Left kidney (tissue), 1 donor: ENCODE measurements around the gene DNAJB8. TPM values are rescaled to one million over a fixed set of nuclear protein-coding genes. Genes with fewer than 3 reads are reported as not detected.

Source experiments
- polyA plus RNA-seq: library from polyadenylated mRNA; unstranded; fragments of 120-200 nt; gene quantifications from one replicate; pipeline ENCODE4 v1.2.1, GENCODE V29; 2013; ENCODE audit not compliant: insufficient read length

The DNAJB8 gene
- polyA plus RNA-seq, 1 donor, result not detected

Other genes starting within 250 kb of the DNAJB8 start
- 32.1 TPM for gene GATA2, start 26.3 kb upstream of the DNAJB8 start, polyA plus RNA-seq
- gene RPN1, start 183.9 kb upstream of the DNAJB8 start, polyA plus RNA-seq, result 203 TPM